Measurements from ENCODE around the gene PCSK5. TPM values are rescaled to one million over a fixed set of nuclear protein-coding genes. Genes with fewer than 3 reads are reported as not detected.

PCSK5 gene
- total RNA-seq, 1 experiment from 2014 or later: 7.5 TPM

DNA sequence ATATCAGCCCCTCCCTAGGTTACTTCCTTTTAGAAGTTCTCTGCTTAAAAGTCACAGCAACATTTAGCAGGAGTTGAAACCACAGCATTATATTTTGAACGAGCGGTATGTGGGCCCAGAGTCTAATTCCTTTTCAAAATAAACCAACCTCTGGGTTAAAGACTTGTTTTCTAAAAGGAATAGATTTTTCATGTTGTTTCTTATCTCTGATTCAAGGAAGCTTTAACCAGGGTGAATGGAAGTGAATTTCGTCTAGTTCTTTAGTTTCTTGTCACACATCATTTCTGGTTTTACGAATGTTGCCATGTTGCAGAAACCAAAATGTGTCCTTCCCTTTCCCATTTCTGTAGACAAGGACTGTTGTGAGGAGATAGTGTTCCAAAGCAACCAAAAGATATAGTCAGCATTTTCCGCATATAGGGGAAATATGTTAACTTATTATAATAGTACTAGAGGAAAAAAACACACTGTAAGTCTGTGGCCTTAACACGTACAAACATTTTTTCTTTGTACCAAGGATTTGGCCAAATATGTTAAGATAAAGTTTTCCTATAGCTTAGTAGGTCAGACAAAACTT lies 142.4 kb downstream of the PCSK5 start:
- H2AK5ac ChIP-seq (ENCODE audit: insufficient read length, low read length): no peak overlapping the region
- no peaks in the 10 kb centered on the region for H3K27me3 ChIP-seq (ENCODE audit: insufficient read depth, low read length)
- no peak overlapping the region for H3K27ac ChIP-seq (ENCODE audit: insufficient read length, low read depth, low read length)
- H3K79me1 ChIP-seq (ENCODE audit: insufficient read depth, low read depth, low read length, poor library complexity, severe bottlenecking): no peaks in the 10 kb centered on the region
- H2BK20ac ChIP-seq (ENCODE audit: low read depth, low read length, poor library complexity, severe bottlenecking): no peak overlapping the region
- no peaks in the 10 kb centered on the region for H3K79me2 ChIP-seq (ENCODE audit: insufficient read depth, low read length)
- no peak overlapping the region for H3T11ph ChIP-seq (ENCODE audit: low read length)
- no peak overlapping the region for H3K18ac ChIP-seq (ENCODE audit: insufficient read length, low read depth, low read length)
- H3K9ac ChIP-seq (ENCODE audit: extremely low read depth, insufficient read length, low read length): no peak overlapping the region
- peaks cover 4% of the 10 kb centered on the region; the same call in 1 of the 2 replicates for H3K4me1 ChIP-seq (ENCODE audit: insufficient read depth, low read length)
- H3K9me3 ChIP-seq (ENCODE audit: control insufficient read depth, low read depth, low read length): no peaks in the 10 kb centered on the region
- Mint-ChIP-seq H3K9me3 (no peaks in the 10 kb centered on the region), H3K4me1 (peaks cover 13% of the 10 kb centered on the region in 2 experiments), H3K4me3 (no peak overlapping the region), H3K27me3 (ENCODE audit: low read depth) (no peaks in the 10 kb centered on the region), H3K36me3 (ENCODE audit: insufficient read depth in 1 of 3, low read depth in 3 of 3) (peaks cover 3 to 9% (median 4%) of the 10 kb centered on the region in 3 experiments; a peak in 5 of 7 replicates), H3K27ac (no peak overlapping the region)
- H4K5ac ChIP-seq (ENCODE audit: insufficient read length, low read depth, low read length): no peak overlapping the region
- no peak for DNase-seq
- no peak overlapping the region for H3K4ac ChIP-seq (ENCODE audit: low read depth, low read length)
- H2BK120ac ChIP-seq (ENCODE audit: low read depth, low read length, poor library complexity, severe bottlenecking): no peak overlapping the region
- TF ChIP-seq, protein P1, sequence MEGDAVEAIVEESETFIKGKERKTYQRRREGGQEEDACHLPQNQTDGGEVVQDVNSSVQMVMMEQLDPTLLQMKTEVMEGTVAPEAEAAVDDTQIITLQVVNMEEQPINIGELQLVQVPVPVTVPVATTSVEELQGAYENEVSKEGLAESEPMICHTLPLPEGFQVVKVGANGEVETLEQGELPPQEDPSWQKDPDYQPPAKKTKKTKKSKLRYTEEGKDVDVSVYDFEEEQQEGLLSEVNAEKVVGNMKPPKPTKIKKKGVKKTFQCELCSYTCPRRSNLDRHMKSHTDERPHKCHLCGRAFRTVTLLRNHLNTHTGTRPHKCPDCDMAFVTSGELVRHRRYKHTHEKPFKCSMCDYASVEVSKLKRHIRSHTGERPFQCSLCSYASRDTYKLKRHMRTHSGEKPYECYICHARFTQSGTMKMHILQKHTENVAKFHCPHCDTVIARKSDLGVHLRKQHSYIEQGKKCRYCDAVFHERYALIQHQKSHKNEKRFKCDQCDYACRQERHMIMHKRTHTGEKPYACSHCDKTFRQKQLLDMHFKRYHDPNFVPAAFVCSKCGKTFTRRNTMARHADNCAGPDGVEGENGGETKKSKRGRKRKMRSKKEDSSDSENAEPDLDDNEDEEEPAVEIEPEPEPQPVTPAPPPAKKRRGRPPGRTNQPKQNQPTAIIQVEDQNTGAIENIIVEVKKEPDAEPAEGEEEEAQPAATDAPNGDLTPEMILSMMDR (conservative IDR thresholded peaks at IDR 0.05): no peak
- H3K56ac ChIP-seq (ENCODE audit: insufficient read length, low read depth, low read length): no peak overlapping the region
- H2BK5ac ChIP-seq (ENCODE audit: insufficient read length, low read length): no peak overlapping the region
- no CpG with 5 or more reads among the region's 6 CpGs for WGBS (ENCODE audit: extremely low coverage, insufficient read length, low lambda C conversion rate)
- no peak overlapping the region for H4K91ac ChIP-seq (ENCODE audit: insufficient read length, low read depth, low read length)
- H3K23ac ChIP-seq (ENCODE audit: insufficient read length, low read depth, low read length): no peak overlapping the region
- no peaks in the 10 kb centered on the region for H4K20me1 ChIP-seq (ENCODE audit: control insufficient read depth, insufficient read depth, insufficient read length)
- H3K14ac ChIP-seq (ENCODE audit: insufficient read depth, low read length): no peak overlapping the region
- H2BK15ac ChIP-seq (ENCODE audit: low read depth, low read length): no peak overlapping the region
- H2BK12ac ChIP-seq (ENCODE audit: insufficient read length, low read depth, low read length): no peak overlapping the region
- no peak overlapping the region for H4K8ac ChIP-seq (replicated peaks; ENCODE audit: insufficient read length, low read depth, low read length)
- no peaks in the 10 kb centered on the region for H3K23me2 ChIP-seq (ENCODE audit: insufficient read length, low read depth, low read length, poor library complexity, severe bottlenecking)
- H2AFZ ChIP-seq (ENCODE audit: low read length): no peak overlapping the region
- H3K4me2 ChIP-seq (ENCODE audit: insufficient read depth, insufficient read length, low read length): no peak overlapping the region

Measured in H9 (cell line).